Spleen (tissue), 11 donors: ENCODE results near the gene CLASP1. TPM values are rescaled to one million over a fixed set of nuclear protein-coding genes. Genes with fewer than 3 reads are reported as not detected.
"Not testable (repeated sequence)": the region's sequence is repeated elsewhere in the genome, so short reads cannot be mapped to it uniquely, and the experiment has no call there.

ENCODE experiments used
- DNase-seq: peaks from one replicate; pipeline ENCODE4 v3.0.0-alpha.2; 2020
- H3K27ac ChIP-seq, 8 donors: fragments of 200-600 bp; sonication (generic) in 7 of 8; 1 replicate in 4 of 8; 2 replicates in 4 of 8; pipeline versions ENCODE4 v1.5.0 to v1.8.0; 2016 to 2021; ENCODE audit warnings: inconsistent platforms in 4 of 8, mild to moderate bottlenecking in 4 of 8, moderate library complexity in 1 of 8
- H3K27me3 ChIP-seq, 7 donors: fragments of 200-600 bp; sonication (generic) in 6 of 7; replicated peaks in 1 of 7; 1 replicate in 4 of 7; 2 replicates in 3 of 7; pipeline versions ENCODE4 v1.5.0 to v1.8.0; 2016 to 2021; ENCODE audit warnings: inconsistent platforms in 3 of 7, mild to moderate bottlenecking in 1 of 7
- H3K36me3 ChIP-seq, 6 donors: fragments of 200-600 bp; sonication (generic) in 5 of 6; 1 replicate in 4 of 6; 2 replicates in 2 of 6; pipeline versions ENCODE4 v1.5.0 to v1.8.0; 2016 to 2021; ENCODE audit warnings: inconsistent platforms in 2 of 6
- H3K4me1 ChIP-seq, 6 donors: fragments of 200-600 bp; sonication (generic) in 5 of 6; 1 replicate in 3 of 6; 2 replicates in 3 of 6; pipeline versions ENCODE4 v1.5.0 to v1.8.0; 2016 to 2021; ENCODE audit warnings: inconsistent platforms in 3 of 6
- H3K4me3 ChIP-seq, 8 donors: fragments of 200-600 bp; sonication (generic) in 7 of 8; 1 replicate in 4 of 8; 2 replicates in 4 of 8; pipeline versions ENCODE4 v1.5.0 to v1.8.0; 2016 to 2021; ENCODE audit warnings: inconsistent platforms in 4 of 8, mild to moderate bottlenecking in 4 of 8, moderate library complexity in 2 of 8
- H3K9me3 ChIP-seq, 8 donors: fragments of 200-600 bp; sonication (generic) in 7 of 8; 1 replicate in 4 of 8; 2 replicates in 4 of 8; pipeline versions ENCODE4 v1.5.0 to v1.8.0; 2016 to 2021; ENCODE audit warnings: inconsistent platforms in 4 of 8
- CTCF ChIP-seq, 11 experiments: fragments of 200-600 bp in 7 of 11; fragments of 450-650 bp in 4 of 11; sonication (generic) in 4 of 11; IDR thresholded peaks in 8 of 11; conservative IDR thresholded peaks in 3 of 11; 1 replicate in 7 of 11; 2 replicates in 4 of 11; pipeline versions ENCODE4 v1.4.0 to v1.8.0; 2016 to 2021; ENCODE audit warnings: antibody characterized with exemption in 11 of 11, inconsistent platforms in 4 of 11, mild to moderate bottlenecking in 1 of 11
- POLR2A ChIP-seq, 3 donors: fragments of 450-650 bp; IDR thresholded peaks; one replicate each; pipeline ENCODE4 v1.5.1; 2017; ENCODE audit warnings: antibody characterized with exemption in 3 of 3, mild to moderate bottlenecking in 1 of 3
- POLR2AphosphoS5 ChIP-seq, 3 donors: sonication (generic); formaldehyde crosslinking; IDR thresholded peaks; one replicate each; pipeline ENCODE4 v1.5.1; 2017; ENCODE audit warnings: antibody characterized with exemption in 3 of 3
- WGBS, 5 donors: extraction: QIAGEN DNeasy Blood & Tissue Kit in 3 of 5; methylation state at CpG; one replicate each; pipeline versions ENCODE4 v1.1.5 to v1.1.7; 2013 to 2018; 5-methylcytosine and 5-hydroxymethylcytosine counted together
- intact Hi-C: fragments of 100-400 bp; cut with DNase I; formaldehyde crosslinking; loops from one replicate; pipeline ENCODE4 v1.15.0; 2023; ENCODE audit warnings: low total_unique reads
- polyA plus RNA-seq, 3 donors: library from polyadenylated mRNA; stranded (reverse); fragments of 200-250 nt; gene quantifications; one replicate each; pipeline ENCODE4 v1.2.1, GENCODE V29; 2013
- total RNA-seq, 7 donors: library from RNA; depleted of rRNA in 3 of 7; stranded (reverse); fragments of >200 nt in 3 of 7; fragmentation: NEBNext Ultra II Directional in 4 of 7; extraction: Animal tissue kit (Norgen Biotek cat#: 25700) in 4 of 7; gene quantifications; one replicate each; pipeline versions ENCODE4 v1.1.0 to v1.2.1, GENCODE V29; 2016 to 2021
- donor health status: healthy with polysubstance abuse.
- donor health status: DM: no; HTN: no; CAD: no; lungs with moderate emphysema.
- donor health status: DM: no; HTN: no; CAD: no.
- donor health status: Bipolar disorder and iron deficiency.
- donor health status: healthy.
- donor health status: DM: no; HTN: no; CAD: no.
- donor health status: DM: yes; HTN: yes; CAD: no.

The CLASP1 gene
- total and polyA plus RNA-seq, 10 donors, result 4.0 to 103 (median 71.7) TPM

GRCh38 chr2:121558329-121558728 is 90.9 kb downstream of the CLASP1 start:
- Histone ChIP-seq H3K36me3 (peaks cover 0 to 6% (median 0%) of the 10 kb centered on the region in 6 donors), H3K27me3 (no peaks in the 10 kb centered on the region), H3K27ac (no peak overlapping the region), H3K4me3 (no peak overlapping the region), H3K9me3 (no peaks in the 10 kb centered on the region), H3K4me1 (peaks cover 0 to 43% (median 10%) of the 10 kb centered on the region in 6 donors)
- no peak for DNase-seq
- 58 to 71% (median 67%) methylated on average over 7 of the region's 7 CpGs for WGBS, 5 donors
- intact Hi-C loops, result no loop called here
- no peak for TF ChIP-seq POLR2AphosphoS5 (IDR thresholded peaks at IDR 0.05)

- Histone ChIP-seq H3K36me3 (peaks cover 0 to 6% (median 0%) of the 10 kb centered on the region in 6 donors), H3K27ac (no peak overlapping the region), H3K4me3 (no peak overlapping the region), H3K27me3 (no peaks in the 10 kb centered on the region), H3K9me3 (peaks cover 0 to 5% (median 0%) of the 10 kb centered on the region in 8 donors), H3K4me1 (peaks cover 0 to 52% (median 5%) of the 10 kb centered on the region in 6 donors)
- intact Hi-C loops, result no loop called here
- DNase-seq, result no peak
- WGBS, 5 donors, result 86 to 93% (median 89%) methylated on average over 7 of the region's 7 CpGs
- TF ChIP-seq POLR2AphosphoS5 (IDR thresholded peaks at IDR 0.05) (no peak), CTCF (IDR thresholded peaks at IDR 0.05 in 8 of 11, conservative IDR thresholded peaks at IDR 0.05 in 3 of 11) (no peak), POLR2A (IDR thresholded peaks at IDR 0.05) (no peak)
These were observed 94.3 kb downstream of the CLASP1 start for GRCh38 chr2:121555008-121555407.

GRCh38 chr2:121552477-121553180 is 96.6 kb downstream of the CLASP1 start:
- H3K9me3 ChIP-seq, H3K36me3 ChIP-seq, intact Hi-C loops, H3K27ac ChIP-seq, DNase-seq, H3K27me3 ChIP-seq, H3K4me3 ChIP-seq: not testable (repeated sequence)
- peaks cover 0 to 36% (median 2%) of the 10 kb centered on the region in 6 donors for H3K4me1 ChIP-seq
- WGBS, 5 donors, result 38 to 62% (median 50%) methylated on average over 2 of the region's 2 CpGs

- H3K4me3 ChIP-seq, result no peak overlapping the region
- no peaks in the 10 kb centered on the region for H3K27me3 ChIP-seq
- intact Hi-C loops, result no loop called here
- DNase-seq, result no peak
- TF ChIP-seq CTCF (IDR thresholded peaks at IDR 0.05 in 8 of 11, conservative IDR thresholded peaks at IDR 0.05 in 3 of 11), result no peak
- TF ChIP-seq POLR2AphosphoS5 (IDR thresholded peaks at IDR 0.05), result no peak
- no peak for TF ChIP-seq POLR2A (IDR thresholded peaks at IDR 0.05)
- H3K36me3 ChIP-seq, result peaks cover 0 to 6% (median 0%) of the 10 kb centered on the region in 6 donors
- peaks cover 0 to 9% (median 0%) of the 10 kb centered on the region in 8 donors for H3K9me3 ChIP-seq
- H3K4me1 ChIP-seq, result peaks cover 0 to 47% (median 6%) of the 10 kb centered on the region in 6 donors
- H3K27ac ChIP-seq, result no peak overlapping the region
- WGBS, 5 donors, result 77 to 95% (median 89%) methylated on average over 2 of the region's 2 CpGs
These were observed 98.6 kb downstream of the CLASP1 start for GRCh38 chr2:121550669-121551068.

- H3K27ac ChIP-seq, result no peak overlapping the region
- H3K36me3 ChIP-seq, result no peaks in the 10 kb centered on the region
- intact Hi-C loops, result loop anchor here (10.0 kb wide), 1 partner anchor 47 kb away; no protein-coding TSS in a partner anchor
- no peaks in the 10 kb centered on the region for H3K27me3 ChIP-seq
- no peak overlapping the region for H3K4me3 ChIP-seq
- no peak for DNase-seq
- TF ChIP-seq CTCF (IDR thresholded peaks at IDR 0.05 in 8 of 11, conservative IDR thresholded peaks at IDR 0.05 in 3 of 11) (no peak), POLR2AphosphoS5 (IDR thresholded peaks at IDR 0.05) (no peak), POLR2A (IDR thresholded peaks at IDR 0.05) (no peak)
- peaks cover 0 to 66% (median 18%) of the 10 kb centered on the region in 6 donors for H3K4me1 ChIP-seq
- peaks cover 0 to 9% (median 0%) of the 10 kb centered on the region in 8 donors for H3K9me3 ChIP-seq
- 73 to 88% (median 82%) methylated on average over 5 of the region's 5 CpGs for WGBS, 5 donors
These were observed 101.6 kb downstream of the CLASP1 start for GRCh38 chr2:121547646-121548045.
